Keratinocyte (primary cell): ENCODE measurements around the gene ANKDD1B. TPM values are rescaled to one million over a fixed set of nuclear protein-coding genes. Genes with fewer than 3 reads are reported as not detected.

Experiments used
- DNase-seq: peaks from one replicate; pipeline ENCODE4 v3.0.0-alpha.2; 2011; ENCODE audit warnings: low read depth, missing footprints, low spot score
- FAIRE-seq: peaks from 2 replicates; lab custom pipeline; 2011; peaks lifted over from hg19 to GRCh38; lab: Jason Lieb, UNC
- H2AFZ ChIP-seq: 2 replicates; pipeline ENCODE4 v1.6.0; 2012; ENCODE audit warnings: low read length, control low read depth, inconsistent platforms; ENCODE audit not compliant: control insufficient read depth
- H3K27ac ChIP-seq: 2 replicates; pipeline ENCODE4 v1.5.1; 2011; ENCODE audit warnings: low read length; ENCODE audit not compliant: control insufficient read depth, insufficient read depth
- H3K27me3 ChIP-seq: 3 replicates; pipeline ENCODE4 v1.6.0; 2011; ENCODE audit warnings: low read length; ENCODE audit not compliant: control insufficient read depth, insufficient read depth; ENCODE audit errors: extremely low read depth
- H3K36me3 ChIP-seq, 2 experiments: 2 replicates in 1 of 2; 3 replicates in 1 of 2; pipeline ENCODE4 v1.5.1; 2011; ENCODE audit warnings: low read length in 2 of 2, mild to moderate bottlenecking in 1 of 2; ENCODE audit not compliant: control insufficient read depth in 2 of 2, insufficient read depth in 2 of 2; ENCODE audit errors: extremely low read depth in 1 of 2
- H3K4me1 ChIP-seq: 3 replicates; pipeline ENCODE4 v1.5.1; 2011; ENCODE audit warnings: low read length; ENCODE audit not compliant: control insufficient read depth, insufficient read depth; ENCODE audit errors: extremely low read depth
- H3K4me2 ChIP-seq: 3 replicates; pipeline ENCODE4 v1.6.0; 2011; ENCODE audit warnings: low read depth, low read length; ENCODE audit not compliant: control insufficient read depth, insufficient read depth; ENCODE audit errors: extremely low read depth
- H3K4me3 ChIP-seq, 3 experiments: fragments of 200-600 bp in 1 of 3; sonication (generic) in 1 of 3; 2 replicates in 2 of 3; 3 replicates in 1 of 3; pipeline ENCODE4 v1.5.1; 2011 to 2016; ENCODE audit warnings: low read length in 3 of 3, mild to moderate bottlenecking in 3 of 3, control low read depth in 2 of 3, inconsistent platforms in 1 of 3, low read depth in 1 of 3, mixed read lengths in 1 of 3, mixed run types in 1 of 3, moderate library complexity in 1 of 3; ENCODE audit not compliant: control insufficient read depth in 2 of 3, insufficient read depth in 2 of 3; ENCODE audit errors: extremely low read depth in 1 of 3
- H3K79me2 ChIP-seq: 2 replicates; pipeline ENCODE4 v1.6.0; 2012; ENCODE audit warnings: low read length; ENCODE audit not compliant: control insufficient read depth, insufficient read depth
- H3K9ac ChIP-seq: 3 replicates; pipeline ENCODE4 v1.6.0; 2011; ENCODE audit warnings: low read length; ENCODE audit not compliant: control insufficient read depth, insufficient read depth; ENCODE audit errors: extremely low read depth
- H3K9me1 ChIP-seq: 3 replicates; pipeline ENCODE4 v1.6.0; 2011; ENCODE audit warnings: low read length; ENCODE audit not compliant: control insufficient read depth, insufficient read depth; ENCODE audit errors: extremely low read depth
- H3K9me3 ChIP-seq: 2 replicates; pipeline ENCODE4 v1.5.1; 2012; ENCODE audit warnings: low read depth, low read length; ENCODE audit not compliant: control insufficient read depth
- H4K20me1 ChIP-seq: 3 replicates; pipeline ENCODE4 v1.6.0; 2011; ENCODE audit warnings: low read length; ENCODE audit not compliant: control insufficient read depth, insufficient read depth; ENCODE audit errors: extremely low read depth
- EZH2 ChIP-seq: IDR thresholded peaks from one replicate; pipeline ENCODE4 v1.6.1; 2012; ENCODE audit warnings: inconsistent platforms, mild to moderate bottlenecking, low read length, moderate library complexity
- dilution Hi-C: fragments of 300-500 bp; cut with MboI; formaldehyde crosslinking; loops from one replicate; pipeline ENCODE4 v1.7.0; 2020; ENCODE audit warnings: low sequenced_read_pairs; ENCODE audit not compliant: extremely low pct_ligation_motif_present
- polyA plus RNA-seq, 5 experiments: library from polyadenylated mRNA; depleted of rRNA in 3 of 5; stranded (reverse) in 3 of 5; stranded (forward) in 1 of 5; unstranded in 1 of 5; fragments of >200 nt; gene quantifications; 1 replicate in 1 of 5; 2 replicates in 3 of 5; 3 replicates in 1 of 5; pipeline versions ENCODE4 v1.2.1 to v1.2.3, GENCODE V29; 2011 to 2012; ENCODE audit warnings: missing spikeins in 2 of 5, low read depth in 1 of 5, low replicate concordance in 1 of 5
- TF ChIP-seq, protein P1 (sequence below), 3 experiments: IDR thresholded peaks in 1 of 3; conservative IDR thresholded peaks in 1 of 3; optimal IDR thresholded peaks in 1 of 3; 2 replicates in 2 of 3; 3 replicates in 1 of 3; pipeline versions ENCODE3 to v1.5.1; 2011; ENCODE audit warnings: low read length in 3 of 3, mild to moderate bottlenecking in 3 of 3, moderate library complexity in 2 of 3, control low read depth in 1 of 3, inconsistent platforms in 1 of 3; ENCODE audit not compliant: insufficient read depth in 2 of 3; ENCODE audit errors: extremely low read depth in 1 of 3

The ANKDD1B gene
- polyA plus RNA-seq, 1 donor (not counting 4 experiments of a cell fraction or from before 2014, with no cell fraction given): 1.1 TPM

DNA sequence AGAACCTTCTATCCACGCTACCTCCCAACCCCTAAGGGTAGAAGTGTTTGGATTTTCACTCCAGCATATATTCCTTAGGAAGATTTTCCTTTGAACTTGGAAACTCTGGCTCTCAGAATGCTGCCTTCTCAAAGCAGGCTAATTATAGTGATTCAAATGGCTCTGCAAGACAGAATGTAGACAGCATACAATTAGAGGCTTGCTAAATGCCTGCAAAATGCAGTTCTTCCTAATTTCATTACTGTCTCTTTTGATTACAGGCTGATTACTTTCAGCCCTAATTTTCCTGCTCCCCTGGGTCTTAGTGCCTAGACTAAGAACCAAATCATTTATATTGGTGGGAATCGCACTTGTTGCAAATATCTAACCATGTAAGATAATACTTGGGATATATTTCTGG lies 50.8 kb downstream of the ANKDD1B start:
- TF ChIP-seq, protein P1, sequence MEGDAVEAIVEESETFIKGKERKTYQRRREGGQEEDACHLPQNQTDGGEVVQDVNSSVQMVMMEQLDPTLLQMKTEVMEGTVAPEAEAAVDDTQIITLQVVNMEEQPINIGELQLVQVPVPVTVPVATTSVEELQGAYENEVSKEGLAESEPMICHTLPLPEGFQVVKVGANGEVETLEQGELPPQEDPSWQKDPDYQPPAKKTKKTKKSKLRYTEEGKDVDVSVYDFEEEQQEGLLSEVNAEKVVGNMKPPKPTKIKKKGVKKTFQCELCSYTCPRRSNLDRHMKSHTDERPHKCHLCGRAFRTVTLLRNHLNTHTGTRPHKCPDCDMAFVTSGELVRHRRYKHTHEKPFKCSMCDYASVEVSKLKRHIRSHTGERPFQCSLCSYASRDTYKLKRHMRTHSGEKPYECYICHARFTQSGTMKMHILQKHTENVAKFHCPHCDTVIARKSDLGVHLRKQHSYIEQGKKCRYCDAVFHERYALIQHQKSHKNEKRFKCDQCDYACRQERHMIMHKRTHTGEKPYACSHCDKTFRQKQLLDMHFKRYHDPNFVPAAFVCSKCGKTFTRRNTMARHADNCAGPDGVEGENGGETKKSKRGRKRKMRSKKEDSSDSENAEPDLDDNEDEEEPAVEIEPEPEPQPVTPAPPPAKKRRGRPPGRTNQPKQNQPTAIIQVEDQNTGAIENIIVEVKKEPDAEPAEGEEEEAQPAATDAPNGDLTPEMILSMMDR (optimal IDR thresholded peaks at IDR 0.05 in 1 of 3, IDR thresholded peaks at IDR 0.05 in 1 of 3, conservative IDR thresholded peaks at IDR 0.05 in 1 of 3; ENCODE audit: extremely low read depth in 1 of 3, insufficient read depth in 2 of 3, low read length in 3 of 3): no peak
- no peak for TF ChIP-seq EZH2
- Histone ChIP-seq H3K27me3 (no peaks in the 10 kb centered on the region), H4K20me1 (no peaks in the 10 kb centered on the region), H3K9me1 (no peaks in the 10 kb centered on the region), H3K9ac (no peak overlapping the region), H3K36me3 (peaks cover 0 to 2% of the 10 kb centered on the region in 2 experiments), H2AFZ (no peak overlapping the region), H3K4me2 (no peak overlapping the region), H3K27ac (no peak overlapping the region), H3K79me2 (no peaks in the 10 kb centered on the region), H3K4me3 (no peak overlapping the region), H3K9me3 (no peaks in the 10 kb centered on the region), H3K4me1 (peaks cover 9% of the 10 kb centered on the region)
- dilution Hi-C loops: no loop called here
- DNase-seq (no peak), FAIRE-seq (no peak)

DNA sequence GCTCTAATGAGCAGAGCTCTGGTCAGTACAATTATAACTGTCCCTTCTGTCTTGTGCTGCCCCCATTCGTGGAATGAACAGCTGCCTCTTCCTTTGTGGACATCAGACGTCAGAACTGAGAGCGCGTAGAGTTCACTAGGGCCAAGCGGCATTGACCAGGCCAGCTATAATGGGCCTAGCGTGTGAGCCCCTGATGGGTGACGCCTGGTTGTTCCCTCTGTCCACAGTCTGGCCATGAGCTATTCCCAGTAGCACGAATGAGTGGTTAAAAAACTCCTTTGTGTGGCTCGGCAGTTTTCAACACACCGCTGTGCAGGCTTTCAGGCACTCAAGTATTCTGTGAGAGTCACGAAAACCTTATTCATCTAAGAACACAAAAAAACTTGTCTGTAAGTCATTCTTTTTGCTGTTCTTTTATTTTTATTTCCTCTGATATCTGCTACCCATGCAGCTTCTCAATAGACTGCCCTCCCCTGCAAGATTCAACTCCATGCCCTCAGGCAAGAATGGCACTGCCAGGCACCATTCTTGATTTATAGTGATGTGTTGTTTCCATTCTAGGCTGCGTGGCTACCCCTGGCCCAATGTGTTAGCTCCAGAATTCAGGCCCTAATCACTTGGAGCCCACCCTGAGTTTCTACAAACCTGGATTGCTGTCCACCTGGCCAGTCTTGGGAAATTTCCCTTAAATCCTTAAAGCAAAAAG lies 52.5 kb downstream of the ANKDD1B start:
- no peak for FAIRE-seq
- no peaks in the 10 kb centered on the region for H4K20me1 ChIP-seq

More for the DNA sequence above, 52.5 kb downstream of the ANKDD1B start:
- H3K27me3 ChIP-seq: no peaks in the 10 kb centered on the region
- H3K27ac ChIP-seq: no peak overlapping the region
- H3K9me1 ChIP-seq: no peaks in the 10 kb centered on the region
- no peak overlapping the region for H3K4me2 ChIP-seq
- no peak overlapping the region for H3K9ac ChIP-seq
- peaks cover 6% of the 10 kb centered on the region for H3K4me1 ChIP-seq
- no peaks in the 10 kb centered on the region for H3K79me2 ChIP-seq
- no peak for DNase-seq
- no peak overlapping the region for H3K4me3 ChIP-seq
- dilution Hi-C loops: no loop called here
- no peaks in the 10 kb centered on the region for H3K9me3 ChIP-seq
- H3K36me3 ChIP-seq: peaks cover 0 to 2% of the 10 kb centered on the region in 2 experiments
- TF ChIP-seq, protein P1 (optimal IDR thresholded peaks at IDR 0.05 in 1 of 3, IDR thresholded peaks at IDR 0.05 in 1 of 3, conservative IDR thresholded peaks at IDR 0.05 in 1 of 3; ENCODE audit: extremely low read depth in 1 of 3, insufficient read depth in 2 of 3, low read length in 3 of 3): no peak
- no peak for TF ChIP-seq EZH2
- no peak overlapping the region for H2AFZ ChIP-seq
